GM11168 (cell line): ENCODE results near the gene OST4.
"Not testable (repeated sequence)": the region's sequence is repeated elsewhere in the genome, so short reads cannot be mapped to it uniquely, and the experiment has no call there.

Source experiments
- in situ Hi-C: fragments of 300-500 bp; cut with MboI; formaldehyde crosslinking; loops from one replicate; pipeline ENCODE4 v1.12.0; 2022; ENCODE audit warnings: low sequenced_read_pairs; ENCODE audit not compliant: unreplicated experiment

Gene OST4

GRCh38 chr2:27080603-27080936 is 9.1 kb upstream of the OST4 start:
- in situ Hi-C loops = no loop called here

DNA sequence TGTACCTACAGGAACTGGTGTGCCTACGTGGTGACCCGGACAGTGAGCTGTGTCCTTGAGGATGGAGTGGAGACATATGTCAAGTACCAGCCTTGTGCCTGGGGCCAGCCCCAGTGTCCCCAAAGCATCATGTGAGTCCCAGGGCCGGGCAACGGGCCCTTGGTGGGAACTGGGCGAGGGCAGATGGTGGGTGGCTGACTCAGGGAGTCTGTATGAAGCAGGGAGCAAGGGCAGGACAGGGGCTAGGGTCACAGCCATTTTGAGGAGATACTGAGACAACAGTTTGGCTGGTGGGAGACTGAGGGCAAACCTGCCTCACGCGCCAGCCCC is 8.7 kb upstream of the OST4 start:
- in situ Hi-C loops = no loop called here

DNA sequence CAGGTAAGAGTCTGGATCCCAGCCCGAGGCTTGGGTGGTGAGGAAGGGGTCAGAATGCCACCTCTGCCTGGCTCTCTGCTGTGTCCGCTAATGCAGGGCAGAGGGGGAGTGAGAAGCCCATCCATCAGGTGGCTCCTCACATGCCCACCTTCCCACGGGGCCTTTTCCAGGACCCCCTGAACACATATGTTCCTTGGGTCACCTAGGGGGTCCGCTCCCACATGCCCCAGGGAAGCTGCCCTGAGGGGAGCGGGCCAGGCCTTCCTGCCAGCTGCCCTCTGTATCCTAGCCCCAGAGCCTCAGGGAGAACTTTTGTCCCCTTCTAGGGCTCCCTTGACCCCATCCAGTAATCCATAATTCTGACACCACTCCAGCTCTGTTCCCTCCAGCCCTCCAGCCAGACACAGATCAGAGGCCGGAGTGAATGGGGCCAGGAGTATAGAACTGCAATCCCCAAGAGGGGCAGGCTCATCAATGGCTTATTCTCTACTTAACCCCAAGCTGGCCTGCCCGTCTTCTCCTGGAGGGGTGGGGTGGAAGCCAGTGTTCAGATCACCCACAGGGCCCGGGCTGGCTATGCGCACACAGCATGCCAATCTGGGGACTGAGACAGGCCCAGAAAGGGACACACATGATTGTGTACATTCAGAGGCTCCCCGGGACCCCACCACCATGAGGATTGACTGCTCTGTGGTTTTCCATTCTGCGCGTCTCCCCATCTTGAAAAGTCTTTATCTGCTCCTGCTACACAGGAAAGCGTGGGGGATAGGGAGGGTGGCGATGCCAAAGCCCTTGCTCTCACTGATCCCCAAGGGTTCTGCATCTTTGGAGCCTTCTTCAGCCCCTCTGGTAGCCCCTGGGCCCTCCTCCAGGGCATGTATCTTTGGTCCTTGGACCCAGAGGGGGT is 8.0 kb upstream of the OST4 start:
- in situ Hi-C loops = no loop called here

- in situ Hi-C loops = no loop called here
Measured at GRCh38 chr2:27078267-27079194, 7.1 kb upstream of the OST4 start, which contains the start of gene EMILIN1. Gene EMILIN1 (plus strand): TSS chr2:27078615. CDS start chr2:27079066, 451 bp downstream.

GRCh38 chr2:27077231-27077630 is 5.8 kb upstream of the OST4 start:
- in situ Hi-C loops = no loop called here

DNA sequence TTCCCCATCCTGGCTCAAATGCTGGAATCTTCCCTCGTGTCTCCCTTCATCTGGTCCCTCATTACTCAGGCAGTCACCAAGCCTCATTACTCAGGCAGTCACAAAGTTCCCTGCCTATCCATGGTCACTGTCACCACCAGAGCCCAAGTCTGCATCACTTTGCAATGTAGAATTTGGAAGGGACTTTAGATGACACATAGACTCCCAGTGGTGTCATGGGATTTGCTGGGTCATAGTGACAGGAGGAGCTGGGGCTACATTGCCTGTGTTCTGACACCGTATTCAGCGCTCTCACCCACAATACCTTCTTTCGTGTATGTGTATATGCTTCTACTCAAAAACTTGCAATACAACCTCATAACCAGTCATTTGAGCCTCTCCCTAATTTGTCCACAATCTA is 4.9 kb upstream of the OST4 start:
- in situ Hi-C loops = no loop called here

DNA sequence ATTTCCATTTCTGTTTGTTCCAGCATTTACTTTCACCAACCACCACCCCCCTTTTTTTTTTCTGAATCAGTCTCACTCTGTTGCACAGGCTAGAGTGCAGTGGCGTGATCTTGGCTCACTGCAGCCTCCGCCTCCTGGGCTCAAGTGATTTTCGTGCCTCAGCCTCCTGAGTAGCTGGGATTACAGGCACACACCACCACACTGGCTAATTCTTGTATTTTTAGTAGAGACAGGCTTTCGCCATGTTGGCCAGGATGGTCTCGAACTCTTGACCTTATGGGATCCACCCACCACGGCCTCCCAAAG is 4.1 kb upstream of the OST4 start:
- in situ Hi-C loops = not testable (repeated sequence)

DNA sequence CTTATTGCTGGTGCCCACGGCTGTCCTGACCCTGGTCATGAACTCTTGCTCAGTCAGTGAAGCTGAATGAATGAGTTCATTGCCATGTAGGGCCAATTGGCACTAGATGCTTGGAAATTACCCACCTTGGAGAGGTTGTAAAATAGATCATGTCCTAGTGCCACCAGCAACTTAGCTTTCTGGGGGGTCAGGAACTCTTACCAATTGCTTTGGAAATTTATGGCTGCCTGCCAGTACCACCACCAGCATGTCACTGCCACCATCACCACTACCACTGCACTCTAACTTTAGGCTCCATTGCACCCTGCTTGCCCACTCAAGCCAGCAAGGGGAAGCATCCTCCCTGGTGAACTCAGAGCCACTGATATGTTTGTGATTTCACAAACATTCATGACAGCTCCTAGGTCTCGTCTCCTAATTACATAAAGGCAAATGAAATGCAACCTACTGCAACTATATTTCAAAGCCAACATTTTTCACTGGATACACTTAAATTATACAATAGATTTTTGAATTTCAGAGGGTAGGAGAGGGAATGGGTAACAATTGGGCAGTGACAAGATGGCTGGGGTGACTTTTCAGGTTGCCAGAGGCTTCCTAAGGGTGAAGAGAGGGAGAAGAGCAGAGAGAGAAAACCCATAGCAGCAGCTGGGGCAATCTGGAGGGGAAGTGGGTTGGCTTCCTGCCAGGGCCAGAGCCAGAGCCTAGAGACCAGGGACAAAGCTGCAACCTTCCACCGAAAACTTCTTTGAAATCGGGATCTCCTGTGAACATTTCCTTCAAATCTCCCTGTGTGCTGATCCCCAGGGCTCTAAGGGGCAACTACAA is 3.5 kb upstream of the OST4 start:
- in situ Hi-C loops = no loop called here

DNA sequence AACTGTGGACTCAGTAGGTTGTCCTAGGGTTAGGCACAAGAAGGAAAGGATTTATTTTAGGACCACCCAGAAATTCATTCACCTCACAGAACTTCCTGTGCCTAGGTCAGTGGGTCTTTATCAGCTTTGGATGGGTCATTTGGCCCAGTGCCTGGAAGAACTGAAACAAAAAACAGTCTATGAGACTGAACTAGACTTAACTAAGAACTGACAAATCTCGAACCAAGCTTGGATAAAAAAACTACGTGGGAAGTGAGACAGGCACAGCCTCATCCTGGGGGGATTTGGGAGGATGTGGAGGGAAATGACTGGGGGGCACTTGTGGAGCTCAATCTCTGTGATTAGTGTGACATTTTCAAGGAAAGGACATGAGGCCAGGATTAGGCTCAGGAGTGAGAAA is 2.3 kb upstream of the OST4 start:
- in situ Hi-C loops = no loop called here

DNA sequence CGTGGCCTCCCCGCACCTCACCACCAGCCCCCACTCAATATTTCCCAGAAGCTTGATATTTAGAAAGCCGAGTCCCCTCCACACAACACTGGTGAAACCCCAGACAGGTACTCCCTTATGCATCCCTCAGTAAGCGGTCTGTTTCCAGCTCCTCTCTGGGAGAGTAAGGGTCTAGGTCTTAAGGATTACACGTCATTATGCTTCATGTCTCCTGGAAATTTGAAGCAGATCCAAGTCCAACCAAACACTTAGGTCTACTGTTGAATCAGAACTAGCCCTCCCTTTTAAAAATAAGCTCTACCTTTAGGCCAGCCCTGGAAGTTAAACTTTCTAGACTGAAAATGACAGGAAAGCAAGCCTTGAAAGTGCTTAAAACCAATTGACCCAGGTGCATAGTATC is 1.5 kb upstream of the OST4 start:
- in situ Hi-C loops = no loop called here

DNA sequence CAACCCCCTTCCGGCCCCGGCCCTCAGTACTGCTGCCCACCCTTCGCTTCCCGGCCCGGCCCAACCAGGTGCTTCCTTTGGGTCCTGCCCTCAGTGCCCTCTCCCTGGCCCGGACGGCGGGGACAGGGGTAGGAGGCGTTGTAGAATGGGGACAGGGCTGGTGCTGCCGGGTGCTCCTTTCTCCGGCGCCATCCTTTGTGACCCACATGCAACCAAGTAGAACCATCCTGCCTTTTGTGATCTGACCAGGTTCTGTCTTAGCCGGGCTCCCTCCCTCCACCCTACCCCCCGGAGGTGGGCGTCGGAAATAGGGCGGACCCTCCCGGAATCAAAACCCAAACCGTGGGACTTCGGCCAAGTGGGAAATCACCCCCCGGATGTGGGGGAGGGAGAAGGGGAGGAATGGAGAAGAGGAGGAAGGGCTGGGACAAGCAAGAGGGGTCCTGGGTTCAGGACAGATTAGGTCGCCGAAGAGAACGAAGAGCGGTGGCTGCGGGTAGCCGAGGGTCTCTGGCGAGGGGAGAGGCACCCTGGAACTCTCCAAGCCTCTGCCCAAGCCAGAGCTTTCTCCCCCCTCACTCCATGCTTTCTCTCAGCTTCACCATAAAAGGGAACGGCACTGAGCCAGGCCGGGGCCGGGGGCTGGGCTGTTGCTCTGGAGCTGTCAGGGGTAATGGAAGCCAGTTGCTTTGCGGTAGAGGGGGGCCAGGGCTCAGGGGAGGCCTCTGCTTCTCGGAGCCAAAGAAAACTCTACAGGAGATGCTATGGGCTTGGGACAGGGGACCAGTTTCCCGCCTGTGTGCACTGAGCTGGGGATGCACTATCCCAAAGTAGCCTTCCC is 756 bp upstream of the OST4 start:
- in situ Hi-C loops = no loop called here

DNA sequence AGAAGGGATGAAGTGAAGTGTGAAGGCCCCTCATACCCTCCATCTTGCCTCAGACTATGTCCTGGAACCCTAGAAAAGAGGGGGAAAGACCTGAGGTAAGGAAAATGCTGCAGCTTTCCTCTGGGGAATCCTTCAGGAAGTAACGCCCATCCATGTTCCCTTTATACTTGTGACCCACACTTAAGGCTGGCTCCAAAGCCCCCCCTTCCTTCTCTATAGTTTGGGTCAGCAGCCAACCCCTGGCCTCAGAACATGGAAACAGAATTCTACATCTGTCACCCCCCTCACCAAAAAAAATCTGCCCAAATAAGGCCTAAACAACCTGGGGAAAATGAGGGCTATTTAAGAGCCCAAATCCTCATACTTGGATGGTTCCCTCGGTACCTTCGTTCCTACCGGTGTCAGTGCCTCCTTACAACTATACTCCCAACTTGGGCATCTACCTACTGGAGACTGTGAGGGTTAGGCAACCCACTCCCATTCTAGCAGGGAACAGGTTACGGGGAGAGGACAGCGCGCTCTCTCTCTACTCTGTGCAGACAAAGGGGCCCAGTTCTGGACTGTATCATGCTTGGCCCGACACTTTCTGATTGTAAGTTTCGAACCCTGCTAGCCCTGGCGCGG is 689 bp downstream of the OST4 start:
- in situ Hi-C loops = no loop called here

DNA sequence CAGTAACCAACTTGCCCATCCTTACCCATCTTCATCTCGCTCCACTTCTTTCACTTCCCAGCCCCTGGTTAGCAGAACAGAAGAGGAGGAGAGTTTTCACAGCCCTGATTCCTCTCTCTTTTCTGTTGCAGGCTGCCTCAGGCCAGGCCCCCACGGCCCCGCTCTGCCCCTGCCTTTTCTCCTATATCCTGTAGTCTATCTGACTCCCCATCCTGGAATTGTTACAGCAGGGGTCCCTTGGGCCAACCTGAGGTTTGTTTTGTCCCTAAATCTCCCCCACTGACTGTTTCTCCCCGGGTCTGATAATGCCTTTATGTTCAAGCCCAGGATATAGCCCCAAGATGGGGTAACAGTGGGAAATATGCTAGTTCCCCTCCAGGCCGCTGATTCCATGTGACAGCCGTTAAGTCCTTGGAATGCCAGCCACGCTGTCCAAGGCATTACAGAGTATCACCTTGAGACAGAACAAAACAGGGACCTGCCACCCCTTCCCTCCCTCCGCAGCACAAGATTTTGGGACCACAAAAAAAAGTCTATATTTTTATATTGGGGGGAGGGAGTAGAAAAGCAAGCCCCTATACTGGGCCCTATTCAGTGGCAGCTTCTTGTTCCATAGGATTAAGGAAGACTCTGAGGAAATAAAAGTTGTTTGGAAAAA is 1.4 kb downstream of the OST4 start:
- in situ Hi-C loops = no loop called here

DNA sequence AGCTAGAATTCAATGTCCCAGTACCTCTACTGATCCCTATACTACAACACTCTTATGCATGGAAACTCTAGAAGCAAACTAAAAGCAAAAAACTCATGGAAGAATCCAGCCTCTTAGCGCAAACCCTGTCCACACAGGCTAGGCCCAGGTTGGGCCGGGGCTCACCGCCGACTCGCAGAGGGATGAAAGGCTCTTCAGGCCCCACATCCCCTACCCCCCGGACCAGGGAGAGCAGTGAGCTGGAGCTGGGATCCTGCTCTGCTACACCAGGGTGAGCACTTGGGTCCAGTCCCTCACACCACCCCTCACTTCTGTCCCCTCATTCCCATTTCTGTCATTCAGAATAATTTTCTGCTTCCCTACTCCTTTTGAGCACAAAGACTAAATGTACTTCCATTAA is 2.0 kb downstream of the OST4 start:
- in situ Hi-C loops = no loop called here

DNA sequence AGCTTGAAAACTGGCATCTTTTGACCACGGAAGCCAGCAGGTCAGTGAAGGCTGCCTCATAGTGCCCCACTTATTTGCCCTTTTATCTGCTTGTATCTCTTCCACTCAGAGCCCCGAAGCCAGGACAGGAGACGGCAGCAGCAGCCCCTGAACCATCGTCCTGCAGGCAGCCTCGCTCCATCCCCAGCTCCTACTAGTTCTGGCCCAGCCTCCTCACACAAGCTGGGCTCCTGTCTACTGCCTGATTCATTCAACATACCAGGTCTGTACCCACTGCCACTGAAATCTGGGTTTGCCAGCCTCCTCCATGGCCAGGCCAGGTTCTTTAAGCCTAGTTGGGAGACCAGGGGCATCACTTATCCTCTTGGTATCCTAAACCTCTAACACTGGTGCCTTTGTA is 4.1 kb downstream of the OST4 start:
- in situ Hi-C loops = no loop called here

DNA sequence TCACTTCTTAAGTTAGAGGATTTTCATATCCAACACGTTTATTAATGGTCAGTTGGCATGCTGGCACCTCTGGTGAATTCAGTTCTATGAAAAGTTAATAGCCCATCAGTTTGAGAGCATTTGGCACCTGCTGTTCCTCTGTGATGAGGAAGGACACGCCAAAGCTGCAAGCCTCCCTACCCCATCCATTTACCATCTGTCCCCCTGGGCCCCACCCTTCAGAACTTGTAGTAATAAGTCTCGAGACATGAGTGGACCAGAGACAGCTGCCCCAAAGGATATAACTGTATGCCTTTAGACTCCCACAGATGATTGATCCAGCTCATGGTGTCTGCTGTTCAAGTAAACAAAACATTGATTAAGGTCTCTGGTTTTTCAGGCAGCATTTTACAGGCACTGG is 6.3 kb downstream of the OST4 start:
- in situ Hi-C loops = no loop called here

- in situ Hi-C loops = no loop called here
Measured at GRCh38 chr2:27060323-27060722, 11.1 kb downstream of the OST4 start.

DNA sequence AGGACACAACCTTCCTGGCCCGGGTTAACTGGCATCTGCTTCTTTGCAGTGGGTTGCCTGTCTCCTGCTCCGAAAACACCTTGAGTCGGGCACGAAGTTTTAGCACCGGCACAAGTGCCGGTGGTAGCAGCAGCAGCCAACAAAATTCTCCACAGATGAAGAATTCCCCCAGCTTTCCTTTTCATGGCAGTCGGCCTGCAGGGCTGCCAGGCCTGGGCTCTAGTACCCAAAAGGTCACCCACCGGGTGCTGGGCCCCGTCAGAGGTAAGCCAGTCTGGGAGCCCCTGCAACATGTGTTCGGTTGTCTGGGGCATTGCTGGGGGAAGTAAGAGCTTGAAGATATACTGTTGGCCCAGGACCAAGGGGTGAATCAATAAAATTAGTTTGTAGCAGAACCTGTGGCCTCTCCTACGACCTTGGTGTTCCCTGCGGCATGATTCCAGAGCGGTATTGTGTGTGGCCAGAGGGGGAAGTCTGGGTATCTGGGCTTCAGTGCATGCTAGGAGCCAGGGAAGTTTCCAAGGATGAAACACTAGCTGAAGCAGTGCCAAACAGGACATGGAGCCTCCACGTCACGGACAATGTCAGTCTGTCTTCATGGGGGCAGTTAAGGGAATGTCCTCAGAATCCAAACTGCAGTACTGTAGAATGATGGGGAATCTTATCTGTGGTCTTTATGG is 12.2 kb downstream of the OST4 start:
- in situ Hi-C loops = no loop called here
